HL-60 (cell line): Measurements from ENCODE around the gene RYR3.

Experiments
- DNase-seq, 2 experiments: peaks; one replicate each; pipeline ENCODE4 v3.0.0-alpha.2; 2010 to 2020; ENCODE audit warnings: low read depth in 1 of 2, low spot score in 1 of 2
- H3K27ac ChIP-seq: fragments of 250-450 bp; sonication (Bioruptor Pico); replicated peaks from 2 replicates; pipeline ENCODE4 v1.5.1; 2020; ENCODE audit warnings: mild to moderate bottlenecking, moderate library complexity
- H3K27me3 ChIP-seq: fragments of 250-450 bp; sonication (Bioruptor Pico); 2 replicates; pipeline ENCODE4 v1.5.1; 2021; ENCODE audit warnings: mild to moderate bottlenecking, moderate library complexity; ENCODE audit not compliant: insufficient read depth, poor library complexity, severe bottlenecking
- H3K4me3 ChIP-seq: replicated peaks from 2 replicates; pipeline ENCODE4 v1.5.1; 2011; ENCODE audit warnings: mild to moderate bottlenecking, control low read depth, low read length; ENCODE audit not compliant: insufficient read depth
- GABPA ChIP-seq: IDR thresholded peaks from 2 replicates; pipeline ENCODE4 v1.6.1; 2012; ENCODE audit warnings: low read depth
- POLR2AphosphoS5 ChIP-seq: IDR thresholded peaks from 2 replicates; pipeline ENCODE4 v1.6.1; 2012; ENCODE audit warnings: low read depth
- REST ChIP-seq: IDR thresholded peaks from 2 replicates; pipeline ENCODE4 v1.6.1; 2012; ENCODE audit warnings: low read depth; ENCODE audit not compliant: insufficient replicate concordance
- SPI1 ChIP-seq: IDR thresholded peaks from 2 replicates; pipeline ENCODE4 v1.6.1; 2012; ENCODE audit warnings: low read depth, mild to moderate bottlenecking, borderline replicate concordance
- TF ChIP-seq, protein P1 (sequence below): IDR thresholded peaks from one replicate; pipeline ENCODE4 v1.5.1; 2011; ENCODE audit warnings: low read length, control low read depth, inconsistent platforms; ENCODE audit not compliant: insufficient read depth

Gene RYR3

GRCh38 chr15:33454346-33454745 lies 143.6 kb downstream of the RYR3 start:
- TF ChIP-seq POLR2AphosphoS5 (no peak), REST (no peak)
- TF ChIP-seq, protein P1, sequence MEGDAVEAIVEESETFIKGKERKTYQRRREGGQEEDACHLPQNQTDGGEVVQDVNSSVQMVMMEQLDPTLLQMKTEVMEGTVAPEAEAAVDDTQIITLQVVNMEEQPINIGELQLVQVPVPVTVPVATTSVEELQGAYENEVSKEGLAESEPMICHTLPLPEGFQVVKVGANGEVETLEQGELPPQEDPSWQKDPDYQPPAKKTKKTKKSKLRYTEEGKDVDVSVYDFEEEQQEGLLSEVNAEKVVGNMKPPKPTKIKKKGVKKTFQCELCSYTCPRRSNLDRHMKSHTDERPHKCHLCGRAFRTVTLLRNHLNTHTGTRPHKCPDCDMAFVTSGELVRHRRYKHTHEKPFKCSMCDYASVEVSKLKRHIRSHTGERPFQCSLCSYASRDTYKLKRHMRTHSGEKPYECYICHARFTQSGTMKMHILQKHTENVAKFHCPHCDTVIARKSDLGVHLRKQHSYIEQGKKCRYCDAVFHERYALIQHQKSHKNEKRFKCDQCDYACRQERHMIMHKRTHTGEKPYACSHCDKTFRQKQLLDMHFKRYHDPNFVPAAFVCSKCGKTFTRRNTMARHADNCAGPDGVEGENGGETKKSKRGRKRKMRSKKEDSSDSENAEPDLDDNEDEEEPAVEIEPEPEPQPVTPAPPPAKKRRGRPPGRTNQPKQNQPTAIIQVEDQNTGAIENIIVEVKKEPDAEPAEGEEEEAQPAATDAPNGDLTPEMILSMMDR = no peak
- H3K27ac ChIP-seq = no peak overlapping the region
- DNase-seq = no peak
- H3K4me3 ChIP-seq = no peak overlapping the region
- H3K27me3 ChIP-seq = peaks cover 6% of the 10 kb centered on the region

DNA sequence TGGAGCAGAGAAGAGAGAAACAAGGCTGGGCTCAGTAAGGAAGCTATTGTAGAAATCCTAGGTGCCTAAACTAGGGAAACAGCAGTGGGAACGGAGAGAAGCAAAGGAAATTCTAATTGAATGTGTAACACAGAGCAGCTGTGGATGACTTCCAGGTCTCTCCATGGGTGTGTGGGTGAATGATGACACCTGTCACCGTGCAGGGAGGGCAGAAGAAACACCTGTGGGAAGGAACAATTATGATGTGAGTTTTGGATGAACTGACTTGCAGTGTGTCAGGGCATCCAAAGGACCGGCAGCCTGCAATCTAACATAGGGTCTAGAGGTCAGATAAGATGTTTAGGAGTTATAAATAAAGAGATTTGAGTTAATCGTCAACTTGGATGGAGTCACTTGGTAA lies 144.2 kb downstream of the RYR3 start:
- no peak for DNase-seq
- Histone ChIP-seq H3K27ac (no peak overlapping the region), H3K4me3 (no peak overlapping the region), H3K27me3 (peaks cover 3% of the 10 kb centered on the region)
- TF ChIP-seq SPI1 (no peak), REST (no peak), POLR2AphosphoS5 (no peak), GABPA (no peak)
- TF ChIP-seq, protein P1 = no peak

GRCh38 chr15:33458421-33458820 lies 147.7 kb downstream of the RYR3 start:
- H3K27me3 ChIP-seq = no peaks in the 10 kb centered on the region
- no peak for DNase-seq
- H3K4me3 ChIP-seq = no peak overlapping the region
- no peak for TF ChIP-seq POLR2AphosphoS5
- no peak for TF ChIP-seq SPI1
- no peak for TF ChIP-seq REST
- TF ChIP-seq, protein P1 = no peak
- TF ChIP-seq GABPA = no peak
- H3K27ac ChIP-seq = no peak overlapping the region
